ENCODE measurements around the gene TM9SF2. TPM values are rescaled to one million over a fixed set of nuclear protein-coding genes. Genes with fewer than 3 reads are reported as not detected.

TM9SF2 gene
- total RNA-seq, 1 experiment from 2014 or later, result 67.9 TPM

- CTCF ChIA-PET, result no interaction called here
- intact Hi-C loops (cut with micrococcal nuclease; ENCODE audit: unreplicated experiment), result no loop called here
- H3K4me3 ChIP-seq (ENCODE audit: low read depth in 2 of 2, low read length in 2 of 2), result no peak overlapping the region
- no peaks in the 10 kb centered on the region for H3K36me3 ChIP-seq (ENCODE audit: control insufficient read depth, insufficient read depth, low read length)
- no peaks in the 10 kb centered on the region for H3K27me3 ChIP-seq (ENCODE audit: control insufficient read depth, insufficient read depth, low read length)
- TF ChIP-seq CTCF (IDR thresholded peaks at IDR 0.05), result no peak
- no peak for TF ChIP-seq POLR2AphosphoS5 (IDR thresholded peaks at IDR 0.05; ENCODE audit: low read depth, low read length)
- TF ChIP-seq REST (IDR thresholded peaks at IDR 0.05; ENCODE audit: insufficient read depth in 1 of 2, low read depth in 2 of 2, low read length in 1 of 2), result no peak
- TF ChIP-seq SIN3A (IDR thresholded peaks at IDR 0.05; ENCODE audit: borderline replicate concordance, insufficient read depth, low read depth, low read length), result no peak
- no peak for TF ChIP-seq TCF7L2 (IDR thresholded peaks at IDR 0.05; ENCODE audit: low read depth, low read length)
- BruUV-seq (replicated peaks), result no TSS peak
- no peaks in the 10 kb centered on the region for H3K4me1 ChIP-seq (ENCODE audit: control insufficient read depth, insufficient read depth, low read length)
- DNase-seq (ENCODE audit: low read depth, low spot score) (no peak), ATAC-seq (no peak)
- in situ Hi-C loops (cut with HindIII; ENCODE audit: low pct_unique_long_range_greater_than_20kb, low sequenced_read_pairs), result no loop called here
- POLR2A ChIA-PET, result no interaction called here
- H3K9me3 ChIP-seq (ENCODE audit: control insufficient read depth, insufficient read depth, low read depth, low read length), result no peaks in the 10 kb centered on the region
- no peak overlapping the region for H3K27ac ChIP-seq (ENCODE audit: low read length)
These were observed 88.3 kb downstream of the TM9SF2 start for GRCh38 chr13:99589575-99589974.

GRCh38 chr13:99590519-99591011 lies 89.3 kb downstream of the TM9SF2 start:
- DNase-seq (ENCODE audit: low read depth, low spot score) (no peak), ATAC-seq (no peak)
- in situ Hi-C loops (cut with HindIII; ENCODE audit: low pct_unique_long_range_greater_than_20kb, low sequenced_read_pairs), result no loop called here
- TF ChIP-seq CTCF (IDR thresholded peaks at IDR 0.05), result no peak
- TF ChIP-seq TCF7L2 (IDR thresholded peaks at IDR 0.05; ENCODE audit: low read depth, low read length), result no peak
- TF ChIP-seq POLR2AphosphoS5 (IDR thresholded peaks at IDR 0.05; ENCODE audit: low read depth, low read length), result no peak
- TF ChIP-seq SIN3A (IDR thresholded peaks at IDR 0.05; ENCODE audit: borderline replicate concordance, insufficient read depth, low read depth, low read length), result no peak
- no peak for TF ChIP-seq REST (IDR thresholded peaks at IDR 0.05; ENCODE audit: insufficient read depth in 1 of 2, low read depth in 2 of 2, low read length in 1 of 2)
- no peaks in the 10 kb centered on the region for H3K9me3 ChIP-seq (ENCODE audit: control insufficient read depth, insufficient read depth, low read depth, low read length)
- ChIA-PET POLR2A (no interaction called here), CTCF (no interaction called here)
- BruUV-seq (replicated peaks), result no TSS peak
- intact Hi-C loops (cut with micrococcal nuclease; ENCODE audit: unreplicated experiment), result no loop called here
- no peaks in the 10 kb centered on the region for H3K4me1 ChIP-seq (ENCODE audit: control insufficient read depth, insufficient read depth, low read length)
- H3K27me3 ChIP-seq (ENCODE audit: control insufficient read depth, insufficient read depth, low read length), result no peaks in the 10 kb centered on the region
- no peak overlapping the region for H3K4me3 ChIP-seq (ENCODE audit: low read depth in 2 of 2, low read length in 2 of 2)
- H3K36me3 ChIP-seq (ENCODE audit: control insufficient read depth, insufficient read depth, low read length), result no peaks in the 10 kb centered on the region
- no peak overlapping the region for H3K27ac ChIP-seq (ENCODE audit: low read length)

Measured in Panc1 (cell line).